A549 (cell line): Measurements from ENCODE around the gene NPM3. TPM values are rescaled to one million over a fixed set of nuclear protein-coding genes. Genes with fewer than 3 reads are reported as not detected.

Experiments used
- ATAC-seq, 2 experiments: fragments of 200-7000 bp in 1 of 2; fragments of >200 bp in 1 of 2; cut with Nextera tagmentation in 1 of 2; cut with Tn5 transposase in 1 of 2; 3 replicates each; pipeline versions ENCODE4 v1.8.0 to v1.9.1; 2018 to 2020; ENCODE audit warnings: mild to moderate bottlenecking in 1 of 2, moderate library complexity in 1 of 2
- CTCF ChIA-PET: fragments of 300-600 bp; sonication (Branson Sonifier 250); formaldehyde crosslinking; extraction: SDS; loops from one replicate; lab custom pipeline; 2021; ENCODE audit warnings: antibody characterized with exemption, inconsistent platforms; lab: Yijun Ruan, JAX
- POLR2A ChIA-PET: fragments of 350-600 bp; formaldehyde crosslinking; extraction: SDS; loops from one replicate; lab custom pipeline; 2021; ENCODE audit warnings: antibody characterized with exemption, inconsistent platforms; lab: Yijun Ruan, JAX
- DNase-seq, 2 experiments: peaks; one replicate each; pipeline versions ENCODE4 v3.0.0 to v3.0.0-alpha.2; 2011 to 2016; ENCODE audit warnings: low read depth in 1 of 2, low spot score in 1 of 2
- FAIRE-seq: peaks from 2 replicates; lab custom pipeline; 2011; peaks lifted over from hg19 to GRCh38; lab: Jason Lieb, UNC
- H3K27ac ChIP-seq, 2 experiments: fragments of >200 bp; sonication (Bioruptor Twin); formaldehyde crosslinking; 3 replicates each; pipeline ENCODE4 v1.5.1; 2016 to 2017
- H3K4me1 ChIP-seq: fragments of >200 bp; sonication (Bioruptor Twin); formaldehyde crosslinking; 3 replicates; pipeline ENCODE4 v1.6.1; 2016
- H3K4me2 ChIP-seq: fragments of >200 bp; sonication (Bioruptor Twin); formaldehyde crosslinking; 3 replicates; pipeline ENCODE4 v1.6.1; 2016
- H3K4me3 ChIP-seq: fragments of >200 bp; sonication (Bioruptor Twin); formaldehyde crosslinking; 3 replicates; pipeline ENCODE4 v1.5.1; 2016
- H3K9me3 ChIP-seq: fragments of >200 bp; sonication (Bioruptor Twin); formaldehyde crosslinking; 3 replicates; pipeline ENCODE4 v1.6.1; 2016
- ATOH8 ChIP-seq: fragments of 250-450 bp; sonication (Bioruptor Pico); IDR thresholded peaks from 2 replicates; pipeline ENCODE4 v1.5.0; 2020; ENCODE audit warnings: low read depth, mild to moderate bottlenecking, moderate library complexity
- BCL3 ChIP-seq: fragments of >200 bp; sonication (Bioruptor Twin); formaldehyde crosslinking; IDR thresholded peaks from 3 replicates; pipeline ENCODE4 v1.6.1; 2016
- BHLHE40 ChIP-seq: IDR thresholded peaks from 2 replicates; pipeline ENCODE4 v1.6.1; 2012; ENCODE audit warnings: low read depth, low read length, inconsistent platforms
- CBX2 ChIP-seq: fragments of 200-600 bp; sonication (generic); IDR thresholded peaks from 2 replicates; pipeline ENCODE4 v1.6.1; 2016; ENCODE audit warnings: low read depth, mild to moderate bottlenecking, borderline replicate concordance
- CEBPB ChIP-seq, 2 experiments: fragments of >200 bp in 1 of 2; sonication (Bioruptor Twin) in 1 of 2; formaldehyde crosslinking in 1 of 2; IDR thresholded peaks; 2 replicates each; pipeline ENCODE4 v1.6.1; 2012 to 2016
- CHD2 ChIP-seq: fragments of 150-350 bp; IDR thresholded peaks from 2 replicates; pipeline ENCODE4 v1.6.1; 2014; ENCODE audit warnings: low read length; ENCODE audit not compliant: partially characterized antibody
- EHF ChIP-seq: fragments of 250-450 bp; sonication (Bioruptor Pico); IDR thresholded peaks from 2 replicates; pipeline ENCODE4 v1.5.0; 2020; ENCODE audit warnings: mild to moderate bottlenecking
- EP300 ChIP-seq, 2 experiments: fragments of >200 bp; sonication (Bioruptor Twin); formaldehyde crosslinking; IDR thresholded peaks; 2 replicates in 1 of 2; 3 replicates in 1 of 2; pipeline ENCODE4 v1.6.1; 2016 to 2017
- FOSL2 ChIP-seq, 2 experiments: fragments of 450-650 bp in 1 of 2; fragments of >200 bp in 1 of 2; sonication (Bioruptor Twin) in 1 of 2; formaldehyde crosslinking; IDR thresholded peaks; 2 replicates each; pipeline versions ENCODE4 v1.5.0 to v1.6.1; 2016 to 2020; ENCODE audit warnings: mild to moderate bottlenecking in 1 of 2, moderate library complexity in 1 of 2
- FOXS1 ChIP-seq: fragments of 250-450 bp; sonication (Bioruptor Pico); IDR thresholded peaks from 2 replicates; pipeline ENCODE4 v1.5.0; 2020; ENCODE audit warnings: mild to moderate bottlenecking, moderate library complexity
- HMGXB4 ChIP-seq: fragments of 250-450 bp; sonication (Bioruptor Pico); IDR thresholded peaks from 2 replicates; pipeline ENCODE4 v1.5.0; 2021; ENCODE audit warnings: mild to moderate bottlenecking, moderate library complexity, borderline replicate concordance
- HOXB13 ChIP-seq: fragments of 250-450 bp; sonication (Bioruptor Pico); IDR thresholded peaks from 2 replicates; pipeline ENCODE4 v1.5.0; 2020; ENCODE audit warnings: low read depth, mild to moderate bottlenecking, moderate library complexity
- HOXB5 ChIP-seq: fragments of 250-450 bp; sonication (Bioruptor Pico); IDR thresholded peaks from 2 replicates; pipeline ENCODE4 v1.5.0; 2020; ENCODE audit warnings: mild to moderate bottlenecking, moderate library complexity
- JUNB ChIP-seq: fragments of >200 bp; sonication (Bioruptor Twin); formaldehyde crosslinking; IDR thresholded peaks from 2 replicates; pipeline ENCODE4 v1.6.1; 2016
- MAZ ChIP-seq: fragments of 150-350 bp; IDR thresholded peaks from 2 replicates; pipeline ENCODE4 v1.6.1; 2014; ENCODE audit warnings: antibody characterized with exemption, low read depth, low read length, borderline replicate concordance
- NPAS2 ChIP-seq: fragments of 250-450 bp; sonication (Bioruptor Pico); IDR thresholded peaks from 2 replicates; pipeline ENCODE4 v1.8.0; 2022; ENCODE audit warnings: mild to moderate bottlenecking, moderate library complexity, borderline replicate concordance
- PHF8 ChIP-seq: fragments of 200-600 bp; sonication (generic); IDR thresholded peaks from 2 replicates; pipeline ENCODE4 v1.6.1; 2016; ENCODE audit warnings: low read depth, mild to moderate bottlenecking, antibody characterized with exemption, moderate library complexity, borderline replicate concordance
- POLR2AphosphoS2 ChIP-seq: conservative IDR thresholded peaks from 2 replicates; pipeline ENCODE4 v1.6.1; 2012; ENCODE audit warnings: low read length, improper control_type of control experiment, inconsistent platforms
- RCOR1 ChIP-seq: fragments of 150-350 bp; IDR thresholded peaks from 2 replicates; pipeline ENCODE4 v1.6.1; 2014; ENCODE audit warnings: antibody characterized with exemption, low read length, low read depth
- SMC3 ChIP-seq: fragments of >200 bp; sonication (Bioruptor Twin); formaldehyde crosslinking; IDR thresholded peaks from 3 replicates; pipeline ENCODE4 v1.6.1; 2018; ENCODE audit warnings: inconsistent platforms
- TFCP2L1 ChIP-seq: fragments of 250-450 bp; sonication (Bioruptor Pico); IDR thresholded peaks from 2 replicates; pipeline ENCODE4 v1.5.0; 2021; ENCODE audit warnings: mild to moderate bottlenecking
- ZFP36 ChIP-seq: fragments of 450-650 bp; IDR thresholded peaks from 2 replicates; pipeline ENCODE4 v1.6.1; 2014; ENCODE audit warnings: borderline replicate concordance; ENCODE audit not compliant: partially characterized antibody
- WGBS: methylation state at CpG from one replicate; pipeline ENCODE4 v1.1.6; 2017; ENCODE audit errors: missing lambda C conversion rate; 5-methylcytosine and 5-hydroxymethylcytosine counted together
- polyA plus RNA-seq, 4 experiments: library from polyadenylated mRNA; depleted of rRNA in 3 of 4; stranded (reverse); fragments of >200 nt; fragmentation: RNase III in 1 of 4; extraction: RNeasy Plus Mini Kit Qiagen cat#74134 plus additional on column Dnase treatment in 1 of 4; gene quantifications; 2 replicates in 3 of 4; 3 replicates in 1 of 4; pipeline ENCODE4 v1.2.3, GENCODE V29; 2011 to 2017

NPM3 gene
- polyA plus RNA-seq, 2 of the 4 experiments (the other 2 are of a cell fraction): 41.5 to 96.3 TPM

DNA sequence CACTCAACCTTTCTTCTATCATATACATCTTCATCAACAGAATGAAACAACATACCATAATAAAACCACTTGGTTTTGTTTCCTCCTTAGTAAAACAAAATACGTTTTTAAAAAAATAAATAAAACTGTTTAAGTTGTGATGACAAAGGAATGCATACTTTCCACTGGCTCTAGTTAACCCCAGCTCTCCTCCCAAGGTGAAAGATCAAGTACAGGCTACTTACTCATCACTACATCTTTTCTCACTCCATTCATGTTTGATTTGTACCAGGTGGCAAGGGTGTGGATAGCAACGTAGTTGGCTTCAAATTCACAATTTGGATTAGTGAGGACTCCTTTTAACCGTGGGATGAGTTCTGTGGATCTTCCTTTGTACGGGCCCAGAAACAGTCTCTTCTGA lies 20.3 kb upstream of the NPM3 start:
- TF ChIP-seq TFCP2L1 (CRISPR knock-in tag) (no peak), JUNB (no peak), ATOH8 (CRISPR knock-in tag) (no peak), BCL3 (no peak), EHF (CRISPR knock-in tag) (no peak), ZFP36 (no peak), RCOR1 (no peak), HOXB5 (no peak), SMC3 (no peak), HOXB13 (CRISPR knock-in tag) (no peak), POLR2AphosphoS2 (no peak), CHD2 (no peak), FOSL2 (IDR thresholded peaks at IDR 0.05) (no peak), FOSL2 (CRISPR knock-in tag; IDR thresholded peaks at IDR 0.05) (no peak), CEBPB (IDR thresholded peaks at IDR 0.05) (no peak)
- no peak for DNase-seq
- CTCF ChIA-PET: interaction anchor here (1.5 kb wide), 1 partner anchor 23 kb away, joined by 3 read pairs; no protein-coding TSS in a partner anchor
- POLR2A ChIA-PET: no interaction called here
- Histone ChIP-seq H3K4me3 (no peak overlapping the region), H3K4me2 (no peak overlapping the region), H3K9me3 (no peaks in the 10 kb centered on the region), H3K4me1 (no peaks in the 10 kb centered on the region), H3K27ac (no peak overlapping the region)
- no peak for FAIRE-seq
- 74% methylated on average over 4 of the region's 4 CpGs for WGBS
- ATAC-seq: no peak

GRCh38 chr10:101797403-101798059 lies 14.3 kb upstream of the NPM3 start:
- H3K27ac ChIP-seq: no peak overlapping the region
- no peak for FAIRE-seq
- ATAC-seq: no peak
- ChIA-PET POLR2A (no interaction called here), CTCF (interaction anchor here (0.8 to 10.8 kb wide), 5 partner anchors 15 to 748 kb away, joined by 3 to 82 read pairs (median 4); partner anchors contain the start of gene NPM3)
- H3K9me3 ChIP-seq: no peaks in the 10 kb centered on the region
- H3K4me2 ChIP-seq: no peak overlapping the region
- no peak overlapping the region for H3K4me3 ChIP-seq
- DNase-seq: no peak
- no peaks in the 10 kb centered on the region for H3K4me1 ChIP-seq
- 88% methylated on average over 4 of the region's 4 CpGs for WGBS
- TF ChIP-seq NPAS2 (CRISPR knock-in tag) (no peak), BHLHE40 (no peak), HMGXB4 (CRISPR knock-in tag) (no peak), EP300 (IDR thresholded peaks at IDR 0.05) (no peak), FOXS1 (no peak), MAZ (no peak), PHF8 (no peak), CBX2 (no peak)
